Endothelial cell of umbilical vein (primary cell): Measurements from ENCODE around the gene CDC37. TPM values are rescaled to one million over a fixed set of nuclear protein-coding genes. Genes with fewer than 3 reads are reported as not detected.

Source experiments
- BruUV-seq: library from RNA; stranded (reverse); fragments of 400-500 nt; replicated peaks from 2 replicates; lab custom pipeline; 2021; lab: Mats Ljungman, UMichigan
- CTCF ChIA-PET: fragments of 300-600, 350-600 bp; sonication (Branson Sonifier 250); formaldehyde crosslinking; loops from one replicate; lab custom pipeline; 2021; ENCODE audit warnings: antibody characterized with exemption, inconsistent platforms; lab: Charles Lee
- POLR2A ChIA-PET: fragments of 300-600, 350-600 bp; sonication (Branson Sonifier 250); formaldehyde crosslinking; loops from one replicate; lab custom pipeline; 2021; ENCODE audit warnings: antibody characterized with exemption, inconsistent platforms; lab: Charles Lee
- DNase-seq: peaks from one replicate; pipeline ENCODE4 v3.0.0-alpha.2; 2011; ENCODE audit warnings: low read depth, low spot score
- FAIRE-seq: peaks from 2 replicates; lab custom pipeline; 2011; peaks lifted over from hg19 to GRCh38; lab: Jason Lieb, UNC
- H2AFZ ChIP-seq: 2 replicates; pipeline ENCODE4 v1.6.0; 2012; ENCODE audit warnings: low read depth, low read length, control low read depth, inconsistent platforms
- H3K27ac ChIP-seq: 2 replicates; pipeline ENCODE4 v1.5.1; 2011; ENCODE audit warnings: low read depth, mild to moderate bottlenecking, control low read depth, low read length, moderate library complexity; ENCODE audit not compliant: insufficient read depth
- H3K27me3 ChIP-seq, 2 experiments: 2 replicates each; pipeline versions ENCODE4 v1.6.0 to v1.6.1; 2011; ENCODE audit warnings: low read length in 2 of 2, mixed read lengths in 1 of 2; ENCODE audit not compliant: control insufficient read depth in 2 of 2, insufficient read depth in 2 of 2
- H3K36me3 ChIP-seq, 2 experiments: 2 replicates in 1 of 2; 3 replicates in 1 of 2; pipeline ENCODE4 v1.5.1; 2011; ENCODE audit warnings: low read length in 2 of 2, mild to moderate bottlenecking in 1 of 2, moderate library complexity in 1 of 2; ENCODE audit not compliant: control insufficient read depth in 2 of 2, insufficient read depth in 2 of 2; ENCODE audit errors: extremely low read depth in 1 of 2
- H3K4me1 ChIP-seq: 3 replicates; pipeline ENCODE4 v1.5.1; 2011; ENCODE audit warnings: mild to moderate bottlenecking, low read length; ENCODE audit not compliant: control insufficient read depth, insufficient read depth; ENCODE audit errors: extremely low read depth
- H3K4me2 ChIP-seq: 2 replicates; pipeline ENCODE4 v1.6.1; 2011; ENCODE audit warnings: low read length, control low read depth, mixed read lengths; ENCODE audit not compliant: insufficient read depth
- H3K4me3 ChIP-seq, 3 experiments: fragments of 200-600 bp in 1 of 3; sonication (generic), shearing (Covaris generic) in 1 of 3; replicated peaks in 1 of 3; 2 replicates each; pipeline ENCODE4 v1.5.1; 2011 to 2016; ENCODE audit warnings: control low read depth in 3 of 3, low read length in 3 of 3, mild to moderate bottlenecking in 2 of 3, inconsistent platforms in 1 of 3, low read depth in 1 of 3, moderate library complexity in 1 of 3; ENCODE audit not compliant: insufficient read depth in 1 of 3
- H3K79me2 ChIP-seq: 2 replicates; pipeline ENCODE4 v1.6.0; 2012; ENCODE audit warnings: low read length, inconsistent platforms; ENCODE audit not compliant: control insufficient read depth, insufficient read depth
- H3K9ac ChIP-seq: replicated peaks from 2 replicates; pipeline ENCODE3; 2011; ENCODE audit warnings: low read length, control low read depth; ENCODE audit not compliant: insufficient read depth; ENCODE audit errors: extremely low read depth
- H3K9me1 ChIP-seq: replicated peaks from 3 replicates; pipeline ENCODE4 v1.6.0; 2011; ENCODE audit warnings: mild to moderate bottlenecking, low read length; ENCODE audit not compliant: control insufficient read depth, insufficient read depth; ENCODE audit errors: extremely low read depth
- H3K9me3 ChIP-seq: replicated peaks from 2 replicates; pipeline ENCODE4 v1.5.1; 2012; ENCODE audit warnings: low read length, inconsistent platforms; ENCODE audit not compliant: control insufficient read depth, insufficient read depth
- H4K20me1 ChIP-seq: replicated peaks from 2 replicates; pipeline ENCODE3; 2011; ENCODE audit warnings: mild to moderate bottlenecking, low read length; ENCODE audit not compliant: control insufficient read depth, insufficient read depth; ENCODE audit errors: extremely low read depth
- EZH2 ChIP-seq: IDR thresholded peaks from 2 replicates; pipeline ENCODE4 v1.6.1; 2012; ENCODE audit warnings: borderline replicate concordance, low read depth, mild to moderate bottlenecking, moderate library complexity, low read length, inconsistent platforms; ENCODE audit not compliant: severe bottlenecking
- FOS ChIP-seq: IDR thresholded peaks from 2 replicates; pipeline ENCODE4 v1.6.1; 2011; ENCODE audit warnings: mild to moderate bottlenecking, low read length, moderate library complexity, borderline replicate concordance; ENCODE audit not compliant: insufficient read depth
- GATA2 ChIP-seq: IDR thresholded peaks from 2 replicates; pipeline ENCODE4 v1.7.0; 2011; ENCODE audit warnings: low read depth, mild to moderate bottlenecking, moderate library complexity, mixed read lengths, low read length; ENCODE audit not compliant: insufficient read length, insufficient read depth
- JUN ChIP-seq: IDR thresholded peaks from 2 replicates; pipeline ENCODE4 v1.6.1; 2011; ENCODE audit warnings: borderline replicate concordance, low read depth; ENCODE audit not compliant: insufficient read length, insufficient read depth
- MYC ChIP-seq: IDR thresholded peaks from one replicate; pipeline ENCODE4 v1.6.1; 2011; ENCODE audit warnings: mild to moderate bottlenecking, low read depth, low read length
- POLR2A ChIP-seq: IDR thresholded peaks from 2 replicates; pipeline ENCODE4 v1.6.1; 2012; ENCODE audit warnings: low read depth, mild to moderate bottlenecking, control low read depth, low read length
- POLR2AphosphoS5 ChIP-seq: IDR thresholded peaks from 2 replicates; pipeline ENCODE4 v1.6.1; 2012; ENCODE audit warnings: low read depth, mild to moderate bottlenecking, control low read depth, low read length, moderate library complexity; ENCODE audit not compliant: insufficient read depth
- dilution Hi-C: fragments of 300-500 bp; cut with MboI; formaldehyde crosslinking; loops from one replicate; pipeline ENCODE4 v1.15.0; 2019; ENCODE audit warnings: low sequenced_read_pairs; ENCODE audit not compliant: extremely low pct_ligation_motif_present
- intact Hi-C: fragments of 100-400 bp; cut with micrococcal nuclease; formaldehyde crosslinking; loops from one replicate; pipeline ENCODE4 v1.10.0; 2022
- polyA plus RNA-seq, 4 experiments: library from polyadenylated mRNA; depleted of rRNA in 3 of 4; stranded (reverse) in 3 of 4; unstranded in 1 of 4; fragments of >200 nt; gene quantifications; 2 replicates each; pipeline versions ENCODE4 v1.2.1 to v1.2.3, GENCODE V29; 2011 to 2012; ENCODE audit warnings: missing spikeins in 1 of 4
- total RNA-seq: library from RNA; stranded (reverse); gene quantifications from 2 replicates; pipeline ENCODE4 v1.2.3, GENCODE V29; 2021
- TF ChIP-seq, protein P1 (sequence below), 2 donors: IDR thresholded peaks; 1 replicate in 1 of 2; 2 replicates in 1 of 2; pipeline ENCODE4 v1.5.1; 2011; ENCODE audit warnings: low read length in 2 of 2, mild to moderate bottlenecking in 2 of 2, moderate library complexity in 2 of 2, control low read depth in 1 of 2, inconsistent platforms in 1 of 2, low read depth in 1 of 2; ENCODE audit not compliant: insufficient read depth in 1 of 2; ENCODE audit errors: extremely low read depth in 1 of 2
- TF ChIP-seq, protein P2 (sequence below): IDR thresholded peaks from 2 replicates; pipeline ENCODE4 v1.6.1; 2011; ENCODE audit not compliant: insufficient read depth, insufficient read length

Gene CDC37
- total and polyA plus RNA-seq, 2 donors (not counting 3 experiments of a cell fraction or from before 2014, with no cell fraction given), result 300 to 372 TPM

GRCh38 chr19:10407096-10407495, 3.8 kb upstream of the CDC37 start:
- Histone ChIP-seq H3K9ac (no peak overlapping the region), H3K9me3 (no peaks in the 10 kb centered on the region), H3K4me3 (no peak overlapping the region), H3K27me3 (peaks cover 14 to 26% of the 10 kb centered on the region in 2 experiments), H3K4me1 (peaks cover 5% of the 10 kb centered on the region), H3K36me3 (no peaks in the 10 kb centered on the region), H3K27ac (no peak overlapping the region), H3K79me2 (peaks cover 12% of the 10 kb centered on the region), H4K20me1 (no peaks in the 10 kb centered on the region), H3K9me1 (no peaks in the 10 kb centered on the region), H3K4me2 (no peak overlapping the region), H2AFZ (no peak overlapping the region)
- no peak for DNase-seq
- no peak for FAIRE-seq
- ChIA-PET CTCF (interaction anchor here (0.6 to 8.3 kb wide), 5 partner anchors 8 to 293 kb away, joined by 3 to 108 read pairs (median 7); no protein-coding TSS in a partner anchor), POLR2A (interaction anchor here (0.6 kb wide), 1 partner anchor 28 kb away, joined by 3 read pairs; no protein-coding TSS in a partner anchor)
- TF ChIP-seq MYC (no peak), POLR2AphosphoS5 (no peak), EZH2 (no peak), POLR2A (no peak), GATA2 (no peak), JUN (no peak), FOS (no peak)
- TF ChIP-seq, protein P1, sequence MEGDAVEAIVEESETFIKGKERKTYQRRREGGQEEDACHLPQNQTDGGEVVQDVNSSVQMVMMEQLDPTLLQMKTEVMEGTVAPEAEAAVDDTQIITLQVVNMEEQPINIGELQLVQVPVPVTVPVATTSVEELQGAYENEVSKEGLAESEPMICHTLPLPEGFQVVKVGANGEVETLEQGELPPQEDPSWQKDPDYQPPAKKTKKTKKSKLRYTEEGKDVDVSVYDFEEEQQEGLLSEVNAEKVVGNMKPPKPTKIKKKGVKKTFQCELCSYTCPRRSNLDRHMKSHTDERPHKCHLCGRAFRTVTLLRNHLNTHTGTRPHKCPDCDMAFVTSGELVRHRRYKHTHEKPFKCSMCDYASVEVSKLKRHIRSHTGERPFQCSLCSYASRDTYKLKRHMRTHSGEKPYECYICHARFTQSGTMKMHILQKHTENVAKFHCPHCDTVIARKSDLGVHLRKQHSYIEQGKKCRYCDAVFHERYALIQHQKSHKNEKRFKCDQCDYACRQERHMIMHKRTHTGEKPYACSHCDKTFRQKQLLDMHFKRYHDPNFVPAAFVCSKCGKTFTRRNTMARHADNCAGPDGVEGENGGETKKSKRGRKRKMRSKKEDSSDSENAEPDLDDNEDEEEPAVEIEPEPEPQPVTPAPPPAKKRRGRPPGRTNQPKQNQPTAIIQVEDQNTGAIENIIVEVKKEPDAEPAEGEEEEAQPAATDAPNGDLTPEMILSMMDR (IDR thresholded peaks at IDR 0.05; ENCODE audit: extremely low read depth in 1 of 2, insufficient read depth in 1 of 2, low read depth in 1 of 2, low read length in 2 of 2), result no peak
- TF ChIP-seq, protein P2, sequence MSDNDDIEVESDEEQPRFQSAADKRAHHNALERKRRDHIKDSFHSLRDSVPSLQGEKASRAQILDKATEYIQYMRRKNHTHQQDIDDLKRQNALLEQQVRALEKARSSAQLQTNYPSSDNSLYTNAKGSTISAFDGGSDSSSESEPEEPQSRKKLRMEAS, result no peak
- dilution Hi-C loops, result no loop called here
- no TSS peak for BruUV-seq
- intact Hi-C loops, result no loop called here
